T-cell (primary cell): ENCODE results near the gene EXOSC9. TPM values are rescaled to one million over a fixed set of nuclear protein-coding genes. Genes with fewer than 3 reads are reported as not detected.

ENCODE experiments used
- ATAC-seq, 4 experiments: fragments of 200-7000 bp in 3 of 4; fragments of 150-1000 bp in 1 of 4; cut with Tn5 transposase; replicated peaks in 1 of 4; 1 replicate in 3 of 4; 2 replicates in 1 of 4; pipeline ENCODE4 v1.10.0; 2021; ENCODE audit warnings: moderate library complexity in 3 of 4, mild to moderate bottlenecking in 2 of 4, moderate number of reproducible peaks in 1 of 4
- CTCF ChIA-PET, 2 donors: fragments of 300-600 bp; sonication (Branson Sonifier 250); formaldehyde crosslinking; loops; one replicate each; lab custom pipeline; 2022; ENCODE audit warnings: antibody characterized with exemption in 2 of 2; lab: Charles Lee
- POLR2A ChIA-PET, 2 donors: fragments of 300-600 bp; sonication (Branson Sonifier 250); formaldehyde crosslinking; loops; one replicate each; lab custom pipeline; 2022; ENCODE audit warnings: antibody characterized with exemption in 2 of 2; lab: Charles Lee
- DNase-seq, 35 experiments: peaks; one replicate each; pipeline versions ENCODE4 v3.0.0 to v3.0.0-alpha.2; 2013 to 2023
- H3K27ac ChIP-seq: one replicate; pipeline ENCODE4 v1.5.1; 2013; ENCODE audit warnings: low read length
- H3K27me3 ChIP-seq, 2 experiments: replicated peaks in 1 of 2; 1 replicate in 1 of 2; 2 replicates in 1 of 2; pipeline versions ENCODE4 v1.6.1 to v1.7.0; 2013; ENCODE audit warnings: low read length in 1 of 2, mixed read lengths in 1 of 2; ENCODE audit not compliant: control insufficient read depth in 2 of 2, insufficient read depth in 2 of 2; ENCODE audit errors: extremely low read depth in 1 of 2
- H3K36me3 ChIP-seq, 2 donors: 1 replicate in 1 of 2; 2 replicates in 1 of 2; pipeline versions ENCODE4 v1.6.1 to v1.7.0; 2013; ENCODE audit warnings: low read length in 1 of 2; ENCODE audit not compliant: control insufficient read depth in 2 of 2, insufficient read depth in 1 of 2; ENCODE audit errors: extremely low read depth in 1 of 2
- H3K4me1 ChIP-seq, 2 experiments: 1 replicate in 1 of 2; 2 replicates in 1 of 2; pipeline versions ENCODE4 v1.6.1 to v1.7.0; 2013; ENCODE audit warnings: low read length in 2 of 2, mixed read lengths in 1 of 2; ENCODE audit not compliant: insufficient read depth in 2 of 2, control insufficient read depth in 1 of 2; ENCODE audit errors: extremely low read depth in 1 of 2
- H3K4me3 ChIP-seq, 2 donors: 1 replicate in 1 of 2; 2 replicates in 1 of 2; pipeline versions ENCODE4 v1.5.1 to v1.7.0; 2013; ENCODE audit warnings: mild to moderate bottlenecking in 2 of 2, low read length in 1 of 2, moderate library complexity in 1 of 2; ENCODE audit not compliant: control insufficient read depth in 1 of 2; ENCODE audit errors: extremely low read depth in 1 of 2
- H3K9me3 ChIP-seq: 2 replicates; pipeline ENCODE4 v1.7.0; 2013
- H3K27ac Mint-ChIP-seq, 2 donors: one replicate each; pipeline ENCODE4 v1.8.0; 2020 to 2021; ENCODE audit warnings: mild to moderate bottlenecking in 2 of 2, mixed read lengths in 2 of 2
- H3K27me3 Mint-ChIP-seq, 2 donors: one replicate each; pipeline ENCODE4 v1.8.0; 2021 to 2022; ENCODE audit warnings: mixed read lengths in 2 of 2
- H3K36me3 Mint-ChIP-seq: one replicate; pipeline ENCODE4 v1.8.0; 2021; ENCODE audit warnings: mixed read lengths
- H3K4me1 Mint-ChIP-seq, 3 donors: one replicate each; pipeline ENCODE4 v1.8.0; 2020 to 2022; ENCODE audit warnings: mixed read lengths in 3 of 3, mild to moderate bottlenecking in 1 of 3
- H3K4me3 Mint-ChIP-seq, 3 donors: one replicate each; pipeline ENCODE4 v1.8.0; 2020 to 2022; ENCODE audit warnings: mild to moderate bottlenecking in 3 of 3, mixed read lengths in 3 of 3, moderate library complexity in 3 of 3
- H3K9me3 Mint-ChIP-seq, 3 donors: one replicate each; pipeline ENCODE4 v1.8.0; 2020 to 2022; ENCODE audit warnings: mixed read lengths in 3 of 3
- WGBS: methylation state at CpG from one replicate; pipeline ENCODE4 v1.1.5; 2013; ENCODE audit warnings: missing lambda C conversion rate; ENCODE audit not compliant: insufficient coverage; 5-methylcytosine and 5-hydroxymethylcytosine counted together
- total RNA-seq, 35 experiments: library from RNA in 6 of 35; stranded (reverse) in 6 of 35; fragments of 120-200 nt in 1 of 35; gene quantifications; one replicate each; pipeline versions ENCODE4 v1.2.1 to v1.2.4 and lab custom pipeline; 2013 to 2026

Gene EXOSC9
- total RNA-seq, 5 donors from 2014 or later (not counting 1 experiment from before 2014, with no cell fraction given) = 32.2 to 57.7 (median 36.4) TPM

DNA sequence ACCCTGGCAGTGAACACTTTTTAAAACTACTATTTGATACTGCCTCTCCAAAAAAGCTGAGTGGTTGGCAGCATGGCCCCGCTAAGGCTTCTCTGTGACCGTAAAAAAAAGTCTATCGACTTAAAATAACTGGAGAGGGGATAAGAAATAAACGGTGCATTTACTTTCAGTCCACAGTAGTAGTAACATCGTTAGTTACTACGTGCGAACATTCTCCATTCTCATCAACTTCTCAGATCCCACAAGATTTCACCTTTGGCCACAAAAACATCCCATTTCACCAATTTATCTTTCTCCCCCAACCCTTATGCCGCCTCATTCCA lies 524 bp upstream of the EXOSC9 start:
- no peaks in the 10 kb centered on the region for H3K27me3 ChIP-seq
- peak; percentile 11 to 44 (median 30) for ATAC-seq

DNA sequence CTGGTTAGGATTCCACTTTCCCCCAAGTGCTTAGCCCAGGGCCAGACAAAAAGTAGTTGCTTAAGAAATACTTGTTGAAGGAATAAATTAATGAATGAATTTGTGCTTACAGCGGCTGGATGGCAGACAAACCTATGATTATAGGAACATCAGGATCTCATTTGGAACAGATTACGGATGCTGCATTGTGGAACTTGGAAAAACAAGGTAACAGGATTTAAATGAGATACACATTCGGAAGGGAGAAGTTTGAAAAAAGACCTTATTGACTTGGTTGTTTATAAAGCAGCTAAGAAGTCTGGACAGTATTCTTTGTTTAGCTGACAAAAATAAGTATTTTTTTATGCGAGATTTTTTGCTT lies 572 bp downstream of the EXOSC9 start:
- DNase-seq (no peak), ATAC-seq (no peak)
- Histone ChIP-seq H3K4me1 (peaks cover 10 to 18% of the 10 kb centered on the region in 2 experiments), H3K9me3 (no peaks in the 10 kb centered on the region), H3K4me3 (peak overlapping the region; percentile 74 to 100), H3K27ac (peak overlapping the region; percentile 93), H3K36me3 (peaks cover 0 to 38% of the 10 kb centered on the region in 2 donors), H3K27me3 (no peaks in the 10 kb centered on the region)
- peaks cover 22% of the 10 kb centered on the region for H3K36me3 Mint-ChIP-seq
- peak overlapping the region; percentile 99 to 100 for H3K27ac Mint-ChIP-seq
- CTCF ChIA-PET = interaction anchor here (0.6 to 2.6 kb wide), 5 partner anchors 23 to 931 kb away, joined by 3 to 9 read pairs (median 4); partner anchors contain the start of genes BBS12 (in 1 of the 2) and CCNA2 (in 1 of the 2)
- peak overlapping the region; percentile 89 to 98 (median 94) for H3K4me3 Mint-ChIP-seq
- 30% methylated on average over 3 of the region's 4 CpGs for WGBS
- H3K4me1 Mint-ChIP-seq = peaks cover 42 to 52% (median 50%) of the 10 kb centered on the region in 3 donors
- POLR2A ChIA-PET = interaction anchor here (1.3 to 1.4 kb wide), 4 partner anchors 20 to 106 kb away, joined by 3 to 6 read pairs (median 4); partner anchors contain the start of gene CCNA2 (in 1 of the 2)
- H3K9me3 Mint-ChIP-seq = no peaks in the 10 kb centered on the region
- H3K27me3 Mint-ChIP-seq = no peaks in the 10 kb centered on the region

More for the DNA sequence above, 524 bp upstream of the EXOSC9 start:
- Mint-ChIP-seq H3K4me1 (peaks cover 47 to 55% (median 53%) of the 10 kb centered on the region in 3 donors), H3K9me3 (no peaks in the 10 kb centered on the region), H3K27ac (peak overlapping the region; percentile 99 to 100), H3K36me3 (peaks cover 18% of the 10 kb centered on the region), H3K27me3 (no peaks in the 10 kb centered on the region), H3K4me3 (peak overlapping the region; percentile 89 to 98 (median 94))
- no peak for DNase-seq
- POLR2A ChIA-PET = interaction anchor here (1.3 kb wide), 3 partner anchors 21 to 105 kb away, joined by 3 to 6 read pairs (median 5); no protein-coding TSS in a partner anchor
- H3K4me1 ChIP-seq = peaks cover 11 to 18% of the 10 kb centered on the region in 2 experiments
- H3K36me3 ChIP-seq = peaks cover 0 to 27% of the 10 kb centered on the region in 2 donors
- H3K27ac ChIP-seq = peak overlapping the region; percentile 93
- H3K4me3 ChIP-seq = peak overlapping the region; percentile 74 to 100
- H3K9me3 ChIP-seq = no peaks in the 10 kb centered on the region
- CTCF ChIA-PET = interaction anchor here in 1 of 2 donors (1.3 to 2.6 kb wide), 2 partner anchors 24 to 932 kb away, joined by 4 to 9 read pairs; partner anchors contain the start of genes BBS12 and CCNA2
- 15% methylated on average over 5 of the region's 8 CpGs for WGBS

DNA sequence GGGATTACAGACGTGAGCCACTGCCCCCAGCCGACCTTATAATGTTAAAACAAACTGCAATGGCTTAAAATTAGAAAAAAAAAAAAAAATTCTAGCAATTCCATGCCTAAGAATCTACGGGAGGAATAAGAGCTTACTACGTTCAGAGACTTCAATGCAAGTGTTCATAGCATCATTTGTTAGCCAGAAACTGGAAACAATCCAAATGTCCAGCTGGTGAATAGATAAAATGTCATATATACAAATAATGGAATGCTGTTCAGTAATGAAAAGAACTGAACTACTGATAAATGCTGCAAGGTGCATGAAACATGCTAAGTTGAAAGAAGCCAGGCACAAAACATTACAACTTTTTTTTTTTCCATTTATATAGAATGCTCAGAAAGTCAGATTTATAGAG lies 5.3 kb downstream of the EXOSC9 start:
- Histone ChIP-seq H3K27ac (no peak overlapping the region), H3K9me3 (no peaks in the 10 kb centered on the region), H3K27me3 (no peaks in the 10 kb centered on the region), H3K4me3 (no peak overlapping the region), H3K4me1 (peaks cover 7 to 8% of the 10 kb centered on the region in 2 experiments), H3K36me3 (peaks cover 5 to 76% of the 10 kb centered on the region in 2 donors)
- WGBS = no CpG with 5 or more reads among the region's 4 CpGs
- H3K9me3 Mint-ChIP-seq = no peaks in the 10 kb centered on the region
- CTCF ChIA-PET = interaction anchor here in 1 of 2 donors (0.6 kb wide), 1 partner anchor 40 kb away, joined by 4 read pairs; no protein-coding TSS in a partner anchor
- DNase-seq (no peak), ATAC-seq (no peak)
- H3K27me3 Mint-ChIP-seq = no peaks in the 10 kb centered on the region
- no peak overlapping the region for H3K4me3 Mint-ChIP-seq
- peaks cover 40% of the 10 kb centered on the region for H3K36me3 Mint-ChIP-seq
- H3K4me1 Mint-ChIP-seq = peaks cover 21 to 34% (median 30%) of the 10 kb centered on the region in 3 donors
- H3K27ac Mint-ChIP-seq = no peak overlapping the region
- POLR2A ChIA-PET = interaction anchor here in 1 of 2 donors (0.7 kb wide), 1 partner anchor 63 kb away, joined by 3 read pairs; no protein-coding TSS in a partner anchor

DNA sequence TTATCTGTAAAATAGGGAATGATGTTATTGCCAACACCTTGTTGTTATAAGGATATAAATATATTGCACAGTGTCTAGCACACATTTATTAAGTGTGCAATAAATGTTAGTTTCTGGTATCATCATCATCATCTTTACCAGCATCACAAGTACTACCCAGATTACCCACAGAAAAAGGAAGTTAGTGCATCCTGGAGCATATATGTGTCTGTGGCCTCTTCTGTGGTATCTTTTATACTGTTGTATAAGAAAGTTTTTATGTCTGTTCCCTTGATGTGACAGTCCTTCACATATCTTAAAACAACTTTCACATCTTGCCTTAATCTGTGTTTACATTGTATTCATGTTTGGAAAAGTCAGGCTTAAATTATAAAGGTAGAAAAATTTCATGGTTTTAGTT lies 10.0 kb downstream of the EXOSC9 start:
- H3K36me3 Mint-ChIP-seq = peaks cover 34% of the 10 kb centered on the region
- Histone ChIP-seq H3K4me1 (no peaks in the 10 kb centered on the region), H3K4me3 (no peak overlapping the region), H3K9me3 (no peaks in the 10 kb centered on the region), H3K27me3 (no peaks in the 10 kb centered on the region), H3K27ac (no peak overlapping the region), H3K36me3 (peaks cover 5 to 82% of the 10 kb centered on the region in 2 donors)
- H3K4me3 Mint-ChIP-seq = no peak overlapping the region
- no peaks in the 10 kb centered on the region for H3K9me3 Mint-ChIP-seq
- H3K27ac Mint-ChIP-seq = no peak overlapping the region
- POLR2A ChIA-PET = interaction anchor here in 1 of 2 donors (0.5 to 0.6 kb wide), 2 partner anchors 9 to 650 kb away, joined by 3 read pairs; no protein-coding TSS in a partner anchor
- ATAC-seq = no peak
- peaks cover 6 to 12% (median 7%) of the 10 kb centered on the region in 3 donors for H3K4me1 Mint-ChIP-seq
- no peaks in the 10 kb centered on the region for H3K27me3 Mint-ChIP-seq
- CTCF ChIA-PET = no interaction called here
- no peak for DNase-seq

DNA sequence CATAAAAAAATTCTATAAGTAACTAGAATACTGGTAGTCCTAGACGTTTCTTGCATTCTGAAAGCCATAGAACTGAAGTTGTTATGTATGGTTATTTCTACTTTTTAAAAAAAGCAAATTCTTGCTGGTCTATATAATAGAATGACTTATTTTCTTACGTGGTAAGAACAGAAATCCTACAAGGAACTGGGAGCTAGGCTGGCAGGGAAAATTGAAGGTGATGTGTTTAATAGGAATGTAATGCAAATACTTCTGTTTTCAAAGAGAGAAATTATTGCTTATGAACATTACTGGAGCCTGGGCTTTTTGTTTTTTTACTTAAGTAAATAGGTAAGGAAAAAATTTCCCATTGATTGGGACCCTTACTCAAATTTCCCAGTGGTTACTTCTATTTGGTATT lies 13.6 kb downstream of the EXOSC9 start:
- H3K36me3 ChIP-seq = peaks cover 0 to 69% of the 10 kb centered on the region in 2 donors

DNA sequence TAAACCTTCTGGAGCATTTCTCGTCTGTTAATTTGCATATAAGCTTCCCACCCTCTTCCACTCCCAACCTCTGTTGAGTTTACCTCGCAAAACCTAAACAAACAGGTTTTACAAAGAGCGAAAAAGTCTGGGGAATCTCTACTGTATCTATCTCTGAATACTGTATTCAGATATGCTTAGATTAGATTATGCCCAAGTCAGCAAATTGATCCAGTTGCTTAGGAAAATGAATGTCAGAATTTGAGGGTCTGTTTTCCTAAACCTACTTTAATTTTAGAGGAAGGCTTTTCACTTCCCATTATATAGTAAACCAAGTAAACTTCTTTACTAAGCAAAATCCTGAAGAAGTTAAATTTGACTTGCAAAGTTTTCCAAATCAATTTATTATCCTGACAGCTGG lies 15.9 kb downstream of the EXOSC9 start:
- H3K4me3 ChIP-seq = no peak overlapping the region
- no peaks in the 10 kb centered on the region for H3K4me1 ChIP-seq
- no CpG with 5 or more reads among the region's 3 CpGs for WGBS
- H3K9me3 Mint-ChIP-seq = no peaks in the 10 kb centered on the region
- no peak overlapping the region for H3K4me3 Mint-ChIP-seq
- POLR2A ChIA-PET = no interaction called here
- no peak overlapping the region for H3K27ac ChIP-seq
- no peaks in the 10 kb centered on the region for H3K27me3 ChIP-seq
- H3K9me3 ChIP-seq = no peaks in the 10 kb centered on the region
- ATAC-seq = no peak
- CTCF ChIA-PET = no interaction called here
- H3K27me3 Mint-ChIP-seq = no peaks in the 10 kb centered on the region
- H3K27ac Mint-ChIP-seq = no peak overlapping the region
- no peak for DNase-seq
- peaks cover 0 to 52% of the 10 kb centered on the region in 2 donors for H3K36me3 ChIP-seq
- H3K36me3 Mint-ChIP-seq = peaks cover 17% of the 10 kb centered on the region
- peaks cover 0 to 8% (median 3%) of the 10 kb centered on the region in 3 donors for H3K4me1 Mint-ChIP-seq

More for the DNA sequence above, 13.6 kb downstream of the EXOSC9 start:
- no peaks in the 10 kb centered on the region for H3K27me3 Mint-ChIP-seq
- POLR2A ChIA-PET = no interaction called here
- no peak overlapping the region for H3K27ac ChIP-seq
- no peak for ATAC-seq
- DNase-seq = no peak
- H3K9me3 Mint-ChIP-seq = no peaks in the 10 kb centered on the region
- no peak overlapping the region for H3K27ac Mint-ChIP-seq
- no peak overlapping the region for H3K4me3 Mint-ChIP-seq
- no CpG with 5 or more reads among the region's 2 CpGs for WGBS
- peaks cover 0 to 12% (median 5%) of the 10 kb centered on the region in 3 donors for H3K4me1 Mint-ChIP-seq
- no peak overlapping the region for H3K4me3 ChIP-seq
- no peaks in the 10 kb centered on the region for H3K27me3 ChIP-seq
- no peaks in the 10 kb centered on the region for H3K9me3 ChIP-seq
- H3K4me1 ChIP-seq = no peaks in the 10 kb centered on the region
- CTCF ChIA-PET = no interaction called here
- H3K36me3 Mint-ChIP-seq = peaks cover 28% of the 10 kb centered on the region
